Measurements from ENCODE around the gene TULP3. TPM values are rescaled to one million over a fixed set of nuclear protein-coding genes. Genes with fewer than 3 reads are reported as not detected.

The TULP3 gene
- total RNA-seq, 1 experiment from 2014 or later = 54.6 TPM

DNA sequence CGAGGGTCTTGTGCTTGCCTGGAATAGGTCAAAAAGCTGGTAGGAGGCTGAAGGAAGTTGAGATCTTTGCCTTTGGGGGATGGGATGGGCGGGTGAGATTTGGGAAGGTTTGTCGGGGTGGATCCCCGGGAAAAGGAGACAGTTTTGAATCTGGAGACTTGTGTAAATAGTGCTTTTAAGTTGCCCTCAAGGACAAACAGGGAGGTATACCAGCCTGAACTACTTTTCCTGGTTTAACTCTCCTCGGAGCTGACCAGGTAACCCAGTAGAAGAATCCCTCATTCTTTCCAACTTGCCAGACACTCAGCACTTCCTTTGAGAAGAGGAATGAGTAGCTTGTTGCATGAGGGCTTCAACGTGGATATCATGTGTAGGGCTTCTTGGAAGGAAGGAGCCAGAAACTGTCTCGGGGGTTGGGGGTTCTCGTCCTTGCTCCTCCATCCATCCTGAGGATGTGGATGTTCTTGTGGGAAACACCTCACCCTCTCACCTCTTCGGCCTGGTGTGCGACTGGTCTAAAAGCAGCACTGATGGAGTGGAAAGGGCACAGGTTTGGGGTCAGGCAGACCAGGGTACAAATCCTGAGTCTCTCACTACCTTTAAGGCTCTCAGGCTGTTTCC is 70.4 kb downstream of the TULP3 start:
- Histone ChIP-seq H3K27ac (no peak overlapping the region), H3K79me2 (ENCODE audit: low read depth) (peaks cover 48% of the 10 kb centered on the region)
- CTCF ChIA-PET = interaction anchor here (1.2 kb wide), 1 partner anchor 80 kb away, joined by 8 read pairs; no protein-coding TSS in a partner anchor

DNA sequence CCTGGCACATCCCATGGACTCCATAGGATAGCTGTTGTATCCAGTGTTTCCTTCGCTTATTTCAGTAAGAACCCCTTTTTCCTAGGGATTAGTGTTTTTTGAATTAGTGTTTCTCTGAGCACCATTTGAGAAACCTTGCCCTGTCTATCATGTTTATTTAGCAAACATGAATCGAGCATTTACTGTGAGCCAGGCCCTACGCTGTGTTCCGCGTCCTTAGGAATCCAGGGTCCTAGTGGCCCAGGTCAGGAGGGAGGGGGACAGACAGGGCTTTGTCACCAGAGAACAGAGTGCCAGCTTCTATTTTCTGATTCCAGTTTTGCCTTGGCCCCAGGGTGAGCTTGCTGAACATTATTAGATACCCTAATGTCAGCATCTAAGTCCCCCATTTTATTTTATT is 71.0 kb downstream of the TULP3 start:
- peaks cover 33% of the 10 kb centered on the region for H3K4me1 ChIP-seq (replicated peaks; ENCODE audit: insufficient read depth)
- no peaks in the 10 kb centered on the region for H3K9me3 ChIP-seq (ENCODE audit: insufficient read depth, low read depth)
- POLR2A ChIA-PET (ENCODE audit: unreplicated experiment) = no interaction called here
- intact Hi-C loops (cut with micrococcal nuclease; ENCODE audit: unreplicated experiment) = no loop called here
- no peak overlapping the region for H2AFZ ChIP-seq
- H3K4me3 ChIP-seq = peak overlapping the region; percentile 83; the same call in 1 of the 2 replicates
- H3K27me3 ChIP-seq (ENCODE audit: insufficient read depth, low read depth) = no peaks in the 10 kb centered on the region
- H3K27ac ChIP-seq = no peak overlapping the region
- no peaks in the 10 kb centered on the region for H3K9me2 ChIP-seq (ENCODE audit: insufficient read depth)
- H3K36me3 ChIP-seq (ENCODE audit: low read depth) = no peaks in the 10 kb centered on the region
- peak overlapping the region; percentile 84; the same call in 1 of the 2 replicates for H3K4me2 ChIP-seq
- peaks cover 35% of the 10 kb centered on the region for H3F3A ChIP-seq (ENCODE audit: insufficient read depth, low read depth)
- BruUV-seq (replicated peaks) = no TSS peak
- TF ChIP-seq CTCF (conservative IDR thresholded peaks at IDR 0.05) (no peak), EZH2 (IDR thresholded peaks at IDR 0.05; ENCODE audit: low read depth) (no peak)
- peaks cover 48% of the 10 kb centered on the region for H3K79me2 ChIP-seq (ENCODE audit: low read depth)
- DNase-seq = no peak
- CTCF ChIA-PET = interaction anchor here (0.6 to 1.2 kb wide), 2 partner anchors 80 to 110 kb away, joined by 3 to 8 read pairs; no protein-coding TSS in a partner anchor
- H4K20me1 ChIP-seq (ENCODE audit: insufficient read depth) = peaks cover 21% of the 10 kb centered on the region; the same call in 1 of the 2 replicates

More for the DNA sequence above, 70.4 kb downstream of the TULP3 start:
- peaks cover 21% of the 10 kb centered on the region; the same call in 1 of the 2 replicates for H4K20me1 ChIP-seq (ENCODE audit: insufficient read depth)
- no peaks in the 10 kb centered on the region for H3K9me3 ChIP-seq (ENCODE audit: insufficient read depth, low read depth)
- H3K4me3 ChIP-seq = peak overlapping the region; percentile 83; the same call in 1 of the 2 replicates
- H2AFZ ChIP-seq = no peak overlapping the region
- POLR2A ChIA-PET (ENCODE audit: unreplicated experiment) = no interaction called here
- no peak for DNase-seq
- TF ChIP-seq EZH2 (IDR thresholded peaks at IDR 0.05; ENCODE audit: low read depth) = no peak
- no peak for TF ChIP-seq CTCF (conservative IDR thresholded peaks at IDR 0.05)
- intact Hi-C loops (cut with micrococcal nuclease; ENCODE audit: unreplicated experiment) = no loop called here
- peaks cover 33% of the 10 kb centered on the region for H3K4me1 ChIP-seq (replicated peaks; ENCODE audit: insufficient read depth)
- H3K9me2 ChIP-seq (ENCODE audit: insufficient read depth) = no peaks in the 10 kb centered on the region
- no peaks in the 10 kb centered on the region for H3K36me3 ChIP-seq (ENCODE audit: low read depth)
- peaks cover 35% of the 10 kb centered on the region for H3F3A ChIP-seq (ENCODE audit: insufficient read depth, low read depth)
- TSS peak; percentile 31 for BruUV-seq (replicated peaks)
- no peaks in the 10 kb centered on the region for H3K27me3 ChIP-seq (ENCODE audit: insufficient read depth, low read depth)
- peak overlapping the region; percentile 84 for H3K4me2 ChIP-seq

- CTCF ChIA-PET = no interaction called here
- peaks cover 54% of the 10 kb centered on the region for H3K79me2 ChIP-seq (ENCODE audit: low read depth)
- intact Hi-C loops (cut with micrococcal nuclease; ENCODE audit: unreplicated experiment) = no loop called here
- no peak overlapping the region for H2AFZ ChIP-seq
- H3K4me2 ChIP-seq = no peak overlapping the region
- no TSS peak for BruUV-seq (replicated peaks)
- peaks cover 21% of the 10 kb centered on the region; the same call in 1 of the 2 replicates for H4K20me1 ChIP-seq (ENCODE audit: insufficient read depth)
- peaks cover 19% of the 10 kb centered on the region for H3F3A ChIP-seq (ENCODE audit: insufficient read depth, low read depth)
- no peak overlapping the region for H3K27ac ChIP-seq
- DNase-seq = no peak
- H3K9me2 ChIP-seq (ENCODE audit: insufficient read depth) = no peaks in the 10 kb centered on the region
- no peaks in the 10 kb centered on the region for H3K9me3 ChIP-seq (ENCODE audit: insufficient read depth, low read depth)
- POLR2A ChIA-PET (ENCODE audit: unreplicated experiment) = no interaction called here
- no peaks in the 10 kb centered on the region for H3K27me3 ChIP-seq (ENCODE audit: insufficient read depth, low read depth)
- no peak overlapping the region for H3K4me3 ChIP-seq
- peaks cover 18% of the 10 kb centered on the region for H3K4me1 ChIP-seq (replicated peaks; ENCODE audit: insufficient read depth)
- TF ChIP-seq CTCF (conservative IDR thresholded peaks at IDR 0.05) = no peak
- no peak for TF ChIP-seq EZH2 (IDR thresholded peaks at IDR 0.05; ENCODE audit: low read depth)
- H3K36me3 ChIP-seq (ENCODE audit: low read depth) = no peaks in the 10 kb centered on the region
Observed at GRCh38 chr12:2963154-2963759, 72.6 kb downstream of the TULP3 start.

All from PC-9 (cell line).